SIG-M5 treated with dmso at 0.1 percent for 504 hours (cell line): ENCODE measurements around the gene MUC12.
A peak's percentile ranks its signal among the peaks of the same experiment; 100 is the strongest.

Experiments used
- DNase-seq: peaks from one replicate; lab custom pipeline; 2025; ENCODE audit not compliant: unreplicated experiment; lab: John Stamatoyannopoulos, UW

Gene MUC12

GRCh38 chr7:100952641-100953040 is 16.7 kb upstream of the MUC12 start:
- DNase-seq = no peak

- DNase-seq = no peak
Measured at GRCh38 chr7:100957832-100958421, 11.4 kb upstream of the MUC12 start.

GRCh38 chr7:100959894-100960293 is 9.5 kb upstream of the MUC12 start:
- DNase-seq = no peak

GRCh38 chr7:100962537-100962936 is 6.8 kb upstream of the MUC12 start:
- DNase-seq = no peak

GRCh38 chr7:100963386-100963785 is 6.0 kb upstream of the MUC12 start:
- no peak for DNase-seq

GRCh38 chr7:100963874-100964273 is 5.5 kb upstream of the MUC12 start:
- DNase-seq = no peak

- DNase-seq = no peak
Measured at GRCh38 chr7:100964630-100965029, 4.7 kb upstream of the MUC12 start.

GRCh38 chr7:100965045-100965722 is 4.2 kb upstream of the MUC12 start:
- no peak for DNase-seq

GRCh38 chr7:100965723-100966541 is 3.4 kb upstream of the MUC12 start:
- DNase-seq = no peak

GRCh38 chr7:100966542-100967291 is 2.6 kb upstream of the MUC12 start:
- no peak for DNase-seq

- no peak for DNase-seq
Measured at GRCh38 chr7:100967292-100967863, 2.0 kb upstream of the MUC12 start.

- no peak for DNase-seq
Measured at GRCh38 chr7:100968031-100968430, 1.3 kb upstream of the MUC12 start.

- DNase-seq = no peak
Measured at GRCh38 chr7:100968650-100969049, 715 bp upstream of the MUC12 start.

GRCh38 chr7:100971111-100972001 is 2.0 kb downstream of the MUC12 start:
- DNase-seq = no peak

GRCh38 chr7:100972002-100972347 is 2.6 kb downstream of the MUC12 start:
- no peak for DNase-seq

- no peak for DNase-seq
Measured at GRCh38 chr7:100974021-100974420, 4.7 kb downstream of the MUC12 start.

- no peak for DNase-seq
Measured at GRCh38 chr7:100975371-100975821, 6.0 kb downstream of the MUC12 start.

GRCh38 chr7:100978300-100978699 is 8.9 kb downstream of the MUC12 start:
- DNase-seq = no peak

GRCh38 chr7:100983451-100984187 is 14.3 kb downstream of the MUC12 start:
- DNase-seq = peak; percentile 8
